Body of pancreas (tissue), 4 donors: Measurements from ENCODE around the gene MDN1. TPM values are rescaled to one million over a fixed set of nuclear protein-coding genes. Genes with fewer than 3 reads are reported as not detected.

Source experiments
- ATAC-seq: fragments of 150-250 bp; one replicate; pipeline ENCODE4 v1.9.1; 2016
- DNase-seq, 4 donors: peaks; one replicate each; pipeline ENCODE4 v3.0.0-alpha.2; 2019
- H3K27ac ChIP-seq, 4 donors: fragments of 200-600 bp; sonication (generic); 1 replicate in 3 of 4; 2 replicates in 1 of 4; pipeline versions ENCODE4 v1.5.1 to v1.6.1; 2016 to 2019; ENCODE audit warnings: mild to moderate bottlenecking in 1 of 4, mixed read lengths in 1 of 4, moderate library complexity in 1 of 4
- H3K27me3 ChIP-seq, 2 donors: fragments of 200-600 bp; sonication (generic); one replicate each; pipeline ENCODE4 v1.6.0; 2016; ENCODE audit warnings: mild to moderate bottlenecking in 1 of 2
- H3K36me3 ChIP-seq, 2 donors: fragments of 200-600 bp; sonication (generic); replicated peaks in 1 of 2; 2 replicates each; pipeline ENCODE4 v1.5.1; 2016; ENCODE audit warnings: low read depth in 2 of 2; ENCODE audit not compliant: insufficient read depth in 1 of 2
- H3K4me1 ChIP-seq: fragments of 200-600 bp; sonication (generic); one replicate; pipeline ENCODE4 v1.6.0; 2016
- H3K4me3 ChIP-seq, 2 donors: fragments of 200-600 bp; sonication (generic); 1 replicate in 1 of 2; 2 replicates in 1 of 2; pipeline ENCODE4 v1.5.1; 2016 to 2019
- H3K9me3 ChIP-seq, 3 donors: fragments of 200-600 bp; sonication (generic); 1 replicate in 2 of 3; 2 replicates in 1 of 3; pipeline ENCODE4 v1.5.1; 2016
- CTCF ChIP-seq, 7 experiments: fragments of 450-650 bp in 4 of 7; fragments of 200-600 bp in 3 of 7; sonication (generic) in 3 of 7; IDR thresholded peaks; one replicate each; pipeline ENCODE4 v1.5.1; 2016 to 2019; ENCODE audit warnings: antibody characterized with exemption in 7 of 7
- POLR2A ChIP-seq, 3 donors: fragments of 450-650 bp; IDR thresholded peaks; one replicate each; pipeline ENCODE4 v1.6.1; 2016; ENCODE audit warnings: antibody characterized with exemption in 3 of 3, mild to moderate bottlenecking in 2 of 3
- WGBS, 2 donors: methylation state at CpG; one replicate each; pipeline ENCODE4 v1.1.5; 2017; 5-methylcytosine and 5-hydroxymethylcytosine counted together
- intact Hi-C: fragments of 100-400 bp; cut with DNase I; formaldehyde crosslinking; loops from one replicate; pipeline ENCODE4 v1.15.1; 2023
- total RNA-seq, 2 donors: library from RNA; depleted of rRNA; stranded (reverse); fragments of >200 nt; gene quantifications; one replicate each; pipeline ENCODE4 v1.1.0, GENCODE V29; 2016

The MDN1 gene
- total RNA-seq, 2 donors from 2014 or later: 17.9 to 26.7 TPM

- H3K27ac ChIP-seq: no peak overlapping the region
- intact Hi-C loops: no loop called here
- no peak for ATAC-seq
- DNase-seq: no peak
- TF ChIP-seq POLR2A (IDR thresholded peaks at IDR 0.05): no peak
- TF ChIP-seq CTCF (IDR thresholded peaks at IDR 0.05): no peak
- H3K4me3 ChIP-seq: no peak overlapping the region
- H3K4me1 ChIP-seq: no peaks in the 10 kb centered on the region
- peaks cover under 1 to 33% of the 10 kb centered on the region in 2 donors for H3K36me3 ChIP-seq
- H3K27me3 ChIP-seq: no peaks in the 10 kb centered on the region
- H3K9me3 ChIP-seq: no peaks in the 10 kb centered on the region
- WGBS, 2 donors: 81% methylated on average over 13 of the region's 13 CpGs
These were observed 162.0 kb downstream of the MDN1 start for GRCh38 chr6:89657445-89658158.

GRCh38 chr6:89655122-89655521 is 164.5 kb downstream of the MDN1 start:
- Histone ChIP-seq H3K4me1 (no peaks in the 10 kb centered on the region), H3K27ac (no peak overlapping the region), H3K9me3 (no peaks in the 10 kb centered on the region), H3K36me3 (peaks cover 5 to 35% of the 10 kb centered on the region in 2 donors), H3K27me3 (no peaks in the 10 kb centered on the region), H3K4me3 (no peak overlapping the region)
- TF ChIP-seq CTCF (IDR thresholded peaks at IDR 0.05): no peak
- TF ChIP-seq POLR2A (IDR thresholded peaks at IDR 0.05): no peak
- no peak for DNase-seq
- no peak for ATAC-seq
- WGBS, 2 donors: 90 to 98% methylated on average over 2 of the region's 2 CpGs
- intact Hi-C loops: no loop called here

GRCh38 chr6:89650579-89650978 is 169.0 kb downstream of the MDN1 start:
- H3K36me3 ChIP-seq: peaks cover 9 to 26% of the 10 kb centered on the region in 2 donors
- no peak overlapping the region for H3K4me3 ChIP-seq
- no peaks in the 10 kb centered on the region for H3K4me1 ChIP-seq
- no peak overlapping the region for H3K27ac ChIP-seq
- H3K9me3 ChIP-seq: no peaks in the 10 kb centered on the region
- intact Hi-C loops: no loop called here
- ATAC-seq (no peak), DNase-seq (no peak)
- TF ChIP-seq CTCF (IDR thresholded peaks at IDR 0.05): no peak
- TF ChIP-seq POLR2A (IDR thresholded peaks at IDR 0.05): no peak
- WGBS, 2 donors: 92% methylated on average over 8 of the region's 8 CpGs
- H3K27me3 ChIP-seq: no peaks in the 10 kb centered on the region

- no peaks in the 10 kb centered on the region for H3K27me3 ChIP-seq
- ATAC-seq (no peak), DNase-seq (no peak)
- WGBS, 2 donors: 100% methylated on average over 1 of the region's 1 CpG
- intact Hi-C loops: no loop called here
- H3K27ac ChIP-seq: no peak overlapping the region
- no peak overlapping the region for H3K4me3 ChIP-seq
- H3K36me3 ChIP-seq: peaks cover 9 to 24% of the 10 kb centered on the region in 2 donors
- TF ChIP-seq CTCF (IDR thresholded peaks at IDR 0.05): no peak
- no peak for TF ChIP-seq POLR2A (IDR thresholded peaks at IDR 0.05)
- no peaks in the 10 kb centered on the region for H3K4me1 ChIP-seq
- H3K9me3 ChIP-seq: no peaks in the 10 kb centered on the region
These were observed 169.9 kb downstream of the MDN1 start for GRCh38 chr6:89649682-89650081.

GRCh38 chr6:89644864-89645263 is 174.7 kb downstream of the MDN1 start:
- TF ChIP-seq POLR2A (IDR thresholded peaks at IDR 0.05): no peak
- TF ChIP-seq CTCF (IDR thresholded peaks at IDR 0.05): no peak
- Histone ChIP-seq H3K4me3 (no peak overlapping the region), H3K27me3 (no peaks in the 10 kb centered on the region), H3K36me3 (peaks cover 2 to 13% of the 10 kb centered on the region in 2 donors), H3K9me3 (no peaks in the 10 kb centered on the region), H3K4me1 (peaks cover under 1% of the 10 kb centered on the region), H3K27ac (no peak overlapping the region)
- intact Hi-C loops: no loop called here
- DNase-seq (no peak), ATAC-seq (no peak)
- WGBS, 2 donors: 81 to 88% methylated on average over 4 of the region's 4 CpGs
